KG1 (cell line): ENCODE results near the gene DMRT3.
"Not testable (repeated sequence)": the region's sequence is repeated elsewhere in the genome, so short reads cannot be mapped to it uniquely, and the experiment has no call there.

ENCODE experiments used
- DNase-seq: peaks from one replicate; lab custom pipeline; 2025; lab: John Stamatoyannopoulos, UW

The DMRT3 gene

DNA sequence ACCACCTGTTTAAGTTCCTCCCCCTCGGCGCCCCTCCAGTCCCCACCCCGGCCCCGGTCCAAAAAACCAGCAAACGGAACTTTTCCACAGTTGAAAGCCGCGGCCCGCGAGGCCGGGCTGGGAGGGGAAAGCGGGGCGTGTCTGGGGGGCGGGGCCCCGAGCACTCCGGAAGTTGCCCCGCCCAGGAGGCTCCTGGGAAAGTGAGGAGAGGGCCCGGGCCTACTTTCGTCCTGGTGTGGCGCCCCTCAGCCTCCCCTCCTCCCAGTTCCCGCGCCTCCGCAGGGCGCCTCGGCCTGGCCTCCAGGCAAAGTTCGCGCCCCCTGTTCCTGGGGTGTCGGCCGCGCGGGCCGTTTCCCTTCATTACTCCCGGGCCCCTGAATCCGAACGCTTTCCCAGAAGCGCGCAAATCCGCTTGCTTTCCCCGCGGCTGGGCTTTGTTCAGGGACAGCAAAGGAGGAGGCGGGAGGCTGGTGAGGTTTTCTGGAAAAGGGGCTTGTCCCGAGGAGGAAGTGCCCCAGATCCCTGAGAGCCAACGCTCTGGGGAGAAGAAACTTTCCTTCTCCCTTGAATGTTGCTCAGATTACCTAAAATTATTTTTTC, 4.5 kb upstream of the DMRT3 start:
- DNase-seq, result no peak

GRCh38 chr9:972501-973294, 3.8 kb upstream of the DMRT3 start:
- no peak for DNase-seq

GRCh38 chr9:973295-973834, 3.1 kb upstream of the DMRT3 start:
- DNase-seq, result no peak

DNA sequence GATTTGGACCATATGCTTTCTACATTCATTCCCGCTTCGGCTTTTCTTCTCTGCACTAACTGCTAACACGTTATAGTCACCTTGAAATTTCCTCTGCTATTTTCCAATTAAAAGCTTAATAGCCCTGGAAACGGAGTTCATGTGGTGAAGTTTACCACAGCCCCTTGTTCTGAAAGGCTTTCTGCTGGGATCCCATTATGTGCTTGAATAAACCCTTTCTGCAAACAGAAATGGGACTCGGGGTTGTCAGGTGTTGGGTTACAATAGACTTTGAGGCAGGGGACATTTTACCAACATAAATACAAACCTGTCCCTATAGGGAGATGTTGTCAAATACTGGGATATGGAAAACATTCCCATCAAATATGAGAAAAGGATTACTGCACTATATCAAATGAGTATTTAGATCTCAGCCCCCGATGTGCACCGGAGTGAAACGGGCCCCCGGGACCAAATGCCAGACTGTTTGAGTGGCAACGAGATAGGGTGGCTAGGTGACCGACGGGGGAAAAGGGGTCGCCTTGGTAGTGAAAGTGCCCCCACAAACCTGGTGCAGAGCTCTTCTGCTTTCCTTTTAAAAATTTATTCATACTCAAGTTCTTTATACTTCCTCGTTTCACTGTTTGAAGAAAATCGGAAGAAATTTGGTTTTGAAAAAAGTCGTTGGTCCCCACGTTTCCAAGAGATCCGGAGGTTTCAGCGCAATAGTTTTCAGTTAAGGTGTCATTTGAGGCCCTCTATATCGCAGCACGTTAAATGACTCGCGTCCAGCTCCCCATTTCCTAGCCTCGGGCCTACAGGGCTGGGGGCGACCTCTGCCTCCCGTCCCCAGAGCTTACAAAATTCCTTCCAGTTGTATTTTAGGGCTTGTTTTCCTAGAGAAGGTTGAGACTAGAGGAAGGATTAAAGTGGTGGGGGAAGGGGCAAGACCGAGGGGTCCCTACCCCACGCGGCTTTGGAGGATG, 2.1 kb upstream of the DMRT3 start:
- DNase-seq, result no peak

GRCh38 chr9:974996-975739, 1.3 kb upstream of the DMRT3 start:
- DNase-seq, result no peak

DNA sequence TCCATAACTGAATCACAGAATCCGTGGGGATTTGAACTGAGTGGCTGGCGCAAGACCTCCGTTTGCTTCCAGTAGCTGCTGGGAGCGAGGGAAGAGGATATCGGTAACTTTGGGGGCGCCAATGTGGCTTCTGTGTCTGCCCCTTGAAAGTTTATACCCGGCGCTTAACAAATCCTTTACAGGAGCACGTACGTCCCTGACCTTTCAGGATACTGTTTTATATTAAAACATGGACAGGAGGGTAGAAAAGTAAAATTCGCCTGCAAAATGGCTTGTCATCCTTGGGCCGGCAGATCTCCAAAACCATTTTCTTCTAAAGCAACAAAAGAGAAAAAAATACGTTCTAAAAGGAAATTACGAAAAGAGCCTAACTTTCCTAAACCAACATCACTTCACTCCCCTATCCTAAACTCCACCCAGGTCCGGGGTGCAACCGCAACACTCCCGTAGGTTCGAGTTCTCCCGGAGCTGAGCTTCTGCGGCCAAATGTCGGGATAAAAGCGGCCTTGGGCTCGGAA, 656 bp upstream of the DMRT3 start:
- DNase-seq, result no peak

DNA sequence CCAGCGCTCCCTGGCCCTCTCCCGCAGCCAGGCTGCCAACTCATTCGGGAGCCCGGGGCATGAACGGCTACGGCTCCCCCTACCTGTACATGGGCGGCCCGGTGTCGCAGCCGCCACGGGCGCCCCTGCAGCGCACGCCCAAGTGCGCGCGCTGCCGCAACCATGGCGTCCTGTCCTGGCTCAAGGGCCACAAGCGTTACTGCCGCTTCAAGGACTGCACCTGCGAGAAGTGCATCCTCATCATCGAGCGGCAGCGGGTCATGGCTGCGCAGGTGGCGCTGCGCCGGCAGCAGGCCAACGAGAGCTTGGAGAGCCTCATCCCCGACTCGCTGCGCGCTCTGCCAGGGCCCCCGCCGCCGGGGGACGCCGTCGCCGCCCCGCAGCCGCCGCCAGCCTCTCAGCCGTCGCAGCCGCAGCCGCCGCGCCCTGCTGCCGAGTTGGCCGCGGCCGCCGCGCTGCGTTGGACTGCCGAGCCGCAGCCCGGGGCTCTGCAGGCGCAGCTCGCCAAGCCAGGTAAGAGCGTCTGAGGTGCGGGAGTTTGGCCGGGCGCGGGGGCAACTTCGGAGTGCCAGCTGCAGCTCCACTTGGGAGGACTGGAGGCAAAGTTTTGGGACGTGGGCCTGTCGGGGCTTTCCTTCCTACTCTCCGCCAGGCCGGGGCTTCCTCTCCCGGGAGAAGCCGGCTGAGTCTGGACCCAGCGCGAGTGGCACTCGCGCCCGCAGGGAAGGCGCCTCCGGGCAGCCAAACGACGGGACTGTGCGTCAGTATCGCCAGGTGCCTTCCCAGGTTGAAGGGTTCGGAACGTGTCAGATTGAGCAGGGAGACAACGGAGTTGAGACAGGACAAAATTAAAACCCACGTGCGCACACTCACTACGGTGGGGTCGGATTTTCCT, 735 bp downstream of the DMRT3 start:
- DNase-seq, result no peak

DNA sequence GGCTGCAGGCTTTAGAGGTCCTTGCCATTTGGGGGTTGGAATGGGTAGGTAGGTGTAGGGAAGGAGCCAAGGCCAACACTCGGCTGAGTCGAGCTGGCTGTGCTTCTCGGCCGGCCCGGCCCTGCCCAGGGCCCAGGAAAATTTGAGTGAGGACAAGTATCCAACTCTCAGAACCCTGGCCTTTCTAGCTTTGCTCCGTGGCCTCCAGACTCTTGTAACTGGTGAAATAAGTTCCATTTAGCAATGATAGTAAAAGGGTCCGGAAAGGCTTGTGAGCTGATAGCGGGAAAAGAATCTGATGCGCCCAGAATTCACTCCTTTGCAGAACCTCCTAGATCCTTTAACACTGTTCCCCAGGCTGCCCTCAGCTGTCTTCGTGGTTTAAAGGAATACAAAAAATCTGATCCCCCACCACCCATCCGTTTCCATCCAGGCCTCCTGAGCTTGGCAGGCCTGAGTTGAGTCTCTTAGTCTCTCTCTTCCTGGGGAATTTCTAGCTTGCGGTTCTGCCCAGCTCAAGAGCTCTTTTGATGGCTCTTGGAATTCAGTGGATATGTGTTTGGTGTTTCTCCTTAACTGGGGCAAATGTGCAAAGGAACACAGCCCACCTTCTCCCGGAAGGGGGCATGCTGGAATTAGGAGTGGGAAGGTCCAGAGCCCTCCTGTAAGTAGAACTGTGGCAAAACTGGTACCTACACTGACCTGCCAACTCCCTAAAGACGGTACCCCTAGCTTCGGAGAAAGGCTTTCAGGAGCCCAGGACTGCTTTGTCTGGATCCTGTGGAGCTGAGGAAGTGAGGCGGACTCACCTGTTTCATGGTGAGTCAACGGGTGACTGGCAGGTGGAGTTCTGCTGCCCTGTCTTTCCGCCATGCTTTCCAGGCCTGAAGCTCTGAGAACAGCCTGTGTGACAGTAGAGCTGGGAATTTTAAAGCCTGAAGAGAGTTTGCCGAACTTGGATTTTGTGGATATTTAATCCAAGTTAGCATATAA, 1.7 kb downstream of the DMRT3 start:
- no peak for DNase-seq

DNA sequence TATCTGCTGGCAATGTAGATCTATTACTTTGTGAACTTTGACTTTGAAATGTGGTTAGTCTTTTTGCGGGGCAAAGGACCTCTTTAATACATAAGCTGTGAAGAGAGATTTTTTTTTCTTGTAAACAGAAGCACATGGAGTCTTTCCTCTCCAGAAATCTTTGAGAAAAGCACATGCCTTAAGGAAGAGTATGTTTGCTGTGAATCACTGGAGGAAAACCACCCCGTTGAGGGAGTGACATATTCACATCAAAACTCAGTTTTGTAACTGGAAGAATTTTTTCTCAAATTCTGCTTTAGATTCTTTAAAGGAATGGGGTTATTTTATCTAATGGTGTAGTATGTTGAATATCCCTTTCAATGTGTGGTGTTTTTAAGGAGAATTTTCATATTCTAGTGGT, 3.5 kb downstream of the DMRT3 start:
- DNase-seq, result no peak

DNA sequence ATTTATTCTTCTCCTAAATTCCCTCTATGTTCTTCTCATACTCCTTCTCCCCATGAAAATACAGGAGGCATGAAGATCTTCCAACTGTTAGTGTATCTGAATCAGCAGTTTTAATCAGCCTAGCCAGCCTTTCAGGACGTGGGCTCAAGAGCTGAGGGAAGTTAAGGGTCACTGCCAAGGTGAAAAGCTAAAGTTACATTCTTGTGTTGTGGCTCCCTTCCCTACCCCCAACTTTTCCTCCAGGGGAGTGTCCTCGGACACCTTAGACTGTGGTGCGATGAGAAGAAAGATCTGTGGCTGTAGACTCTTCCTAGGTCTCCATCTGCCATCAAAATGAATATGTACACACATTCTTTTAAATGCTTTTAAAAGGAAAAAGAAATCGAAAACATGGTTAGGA, 4.2 kb downstream of the DMRT3 start:
- no peak for DNase-seq

GRCh38 chr9:981491-981898, 5.0 kb downstream of the DMRT3 start:
- DNase-seq, result no peak

- no peak for DNase-seq
Measured at GRCh38 chr9:982394-983230, 6.2 kb downstream of the DMRT3 start.

DNA sequence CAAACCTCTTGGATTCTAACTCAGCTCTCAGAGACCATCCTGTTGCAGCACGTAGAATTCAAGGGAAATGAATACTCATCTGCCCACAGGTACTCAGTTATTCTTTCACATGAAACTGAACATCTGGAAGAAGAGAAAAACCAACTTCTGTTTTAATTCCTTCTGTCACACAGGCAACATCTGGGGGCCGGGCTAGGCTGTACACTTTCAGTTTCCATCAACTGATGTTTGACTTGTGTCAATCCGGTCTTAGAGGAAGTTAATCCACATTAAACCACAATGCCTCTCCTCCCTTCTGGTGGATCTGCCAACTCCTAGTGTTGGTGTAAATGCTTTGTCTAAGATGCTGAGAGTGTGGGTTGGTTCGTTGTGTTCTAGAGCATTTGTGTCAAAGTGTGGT, 17.6 kb downstream of the DMRT3 start:
- no peak for DNase-seq

- DNase-seq, result no peak
Measured at GRCh38 chr9:995192-995591, 18.7 kb downstream of the DMRT3 start.

- DNase-seq, result no peak
Measured at GRCh38 chr9:995781-996180, 19.3 kb downstream of the DMRT3 start.

DNA sequence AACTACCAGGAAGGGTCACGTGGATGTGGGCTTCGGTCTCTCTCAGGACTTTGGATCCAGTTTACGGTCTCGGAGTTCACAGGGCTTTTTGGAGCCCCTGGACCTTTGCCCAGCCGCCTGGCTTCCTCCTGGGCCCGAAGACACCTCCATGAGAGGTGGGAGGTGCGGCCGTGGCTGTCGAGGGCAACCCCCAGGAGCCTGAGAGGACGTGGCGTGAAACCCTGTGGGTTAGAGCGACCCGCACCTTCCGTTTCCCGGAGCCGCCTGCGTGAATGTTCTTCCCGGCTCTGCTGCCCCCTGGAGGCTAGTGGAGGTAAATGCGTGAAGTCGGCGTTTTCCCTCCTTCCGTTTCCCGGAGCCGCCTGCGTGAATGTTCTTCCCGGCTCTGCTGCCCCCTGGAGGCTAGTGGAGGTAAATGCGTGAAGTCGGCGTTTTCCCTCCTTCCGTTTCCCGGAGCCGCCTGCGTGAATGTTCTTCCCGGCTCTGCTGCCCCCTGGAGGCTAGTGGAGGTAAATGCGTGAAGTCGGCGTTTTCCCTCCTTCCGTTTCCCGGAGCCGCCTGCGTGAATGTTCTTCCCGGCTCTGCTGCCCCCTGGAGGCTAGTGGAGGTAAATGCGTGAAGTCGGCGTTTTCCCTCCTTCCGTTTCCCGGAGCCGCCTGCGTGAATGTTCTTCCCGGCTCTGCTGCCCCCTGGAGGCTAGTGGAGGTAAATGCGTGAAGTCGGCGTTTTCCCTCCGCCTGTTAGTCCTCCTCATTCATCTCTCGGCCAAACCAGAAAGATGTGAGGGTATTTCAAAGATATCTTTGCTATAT, 22.1 kb downstream of the DMRT3 start:
- not testable (repeated sequence) for DNase-seq

- DNase-seq, result no peak
Measured at GRCh38 chr9:1001838-1002237, 25.4 kb downstream of the DMRT3 start.
